GM19467 (cell line): ENCODE results near the gene VPS45.
"Not testable (repeated sequence)": the region's sequence is repeated elsewhere in the genome, so short reads cannot be mapped to it uniquely, and the experiment has no call there.

Experiments used
- ATAC-seq: cut with Tn5 transposase; IDR thresholded peaks from one replicate; pipeline ENCODE4 v1.9.1; 2021; ENCODE audit warnings: mild to moderate bottlenecking, moderate library complexity; ENCODE audit not compliant: unreplicated experiment

VPS45 gene

GRCh38 chr1:150185481-150185880 lies 117.9 kb downstream of the VPS45 start:
- ATAC-seq, result no peak

DNA sequence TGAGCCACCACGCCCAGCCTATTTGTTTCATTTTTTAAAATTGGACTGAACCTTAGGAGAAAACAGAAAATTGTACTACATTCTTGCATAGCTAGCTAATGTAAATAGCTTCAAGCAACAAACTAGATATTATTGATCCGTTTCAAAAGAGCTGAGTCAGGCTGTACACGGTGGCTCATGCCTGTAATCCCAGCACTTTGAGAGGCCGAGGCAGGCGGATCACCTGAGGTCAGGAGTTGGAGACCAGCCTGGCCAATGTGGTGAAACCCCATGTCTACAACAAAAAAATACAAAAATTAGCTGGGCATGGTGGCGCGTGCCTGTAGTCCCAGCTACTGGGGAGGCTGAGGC lies 118.8 kb downstream of the VPS45 start:
- not testable (repeated sequence) for ATAC-seq

- ATAC-seq, result no peak
These were observed 119.4 kb downstream of the VPS45 start for GRCh38 chr1:150186789-150187559.

GRCh38 chr1:150187560-150187931 lies 120.0 kb downstream of the VPS45 start:
- no peak for ATAC-seq

- ATAC-seq, result no peak
These were observed 124.4 kb downstream of the VPS45 start for GRCh38 chr1:150192012-150192411.

- no peak for ATAC-seq
These were observed 126.9 kb downstream of the VPS45 start for GRCh38 chr1:150194381-150195031.
